PC-9 (cell line): Measurements from ENCODE around the gene SPP2. TPM values are rescaled to one million over a fixed set of nuclear protein-coding genes. Genes with fewer than 3 reads are reported as not detected.

Experiments
- BruUV-seq: library from RNA; stranded (reverse); fragments of 400-500 nt; replicated peaks from 2 replicates; lab custom pipeline; 2021; lab: Mats Ljungman, UMichigan
- CTCF ChIA-PET: fragments of 300-600 bp; sonication (Branson Sonifier 250); formaldehyde crosslinking; loops from one replicate; lab custom pipeline; 2022; ENCODE audit warnings: antibody characterized with exemption; lab: Charles Lee
- POLR2A ChIA-PET: fragments of 300-600 bp; sonication (Branson Sonifier 250); formaldehyde crosslinking; loops from one replicate; lab custom pipeline; 2022; ENCODE audit warnings: antibody characterized with exemption; ENCODE audit not compliant: unreplicated experiment; lab: Charles Lee
- DNase-seq, 2 experiments: peaks; one replicate each; pipeline versions ENCODE4 v3.0.0 to v3.0.0-alpha.2; 2015 to 2022; ENCODE audit warnings: mixed read lengths in 1 of 2
- H2AFZ ChIP-seq: fragments of 200-600 bp; sonication (generic); 2 replicates; pipeline ENCODE4 v1.8.1; 2017; ENCODE audit warnings: antibody characterized with exemption
- H3F3A ChIP-seq: fragments of 200-600 bp; sonication (generic); 2 replicates; pipeline ENCODE4 v1.8.1; 2017; ENCODE audit warnings: antibody characterized with exemption, mild to moderate bottlenecking, low read depth; ENCODE audit not compliant: insufficient read depth
- H3K27ac ChIP-seq: fragments of 200-600 bp; sonication (generic); 2 replicates; pipeline ENCODE4 v1.6.1; 2016; ENCODE audit warnings: mixed run types
- H3K27me3 ChIP-seq: fragments of 200-600 bp; sonication (generic); 2 replicates; pipeline ENCODE4 v1.6.1; 2016; ENCODE audit warnings: low read depth, mixed run types; ENCODE audit not compliant: insufficient read depth
- H3K36me3 ChIP-seq: fragments of 200-600 bp; sonication (generic); 2 replicates; pipeline ENCODE4 v1.6.1; 2016; ENCODE audit warnings: low read depth, mixed run types
- H3K4me1 ChIP-seq: fragments of 200-600 bp; sonication (generic); replicated peaks from 2 replicates; pipeline ENCODE4 v1.6.1; 2016; ENCODE audit warnings: mixed run types; ENCODE audit not compliant: insufficient read depth
- H3K4me2 ChIP-seq: fragments of 200-600 bp; sonication (generic); 2 replicates; pipeline ENCODE4 v1.6.1; 2017; ENCODE audit warnings: mixed run types
- H3K4me3 ChIP-seq: fragments of 200-600 bp; sonication (generic); 2 replicates; pipeline ENCODE4 v1.6.1; 2016; ENCODE audit warnings: mixed run types
- H3K79me2 ChIP-seq: fragments of 200-600 bp; sonication (generic); 2 replicates; pipeline ENCODE4 v1.6.1; 2017; ENCODE audit warnings: low read depth, mixed run types
- H3K9me2 ChIP-seq: fragments of 200-600 bp; sonication (generic); 2 replicates; pipeline ENCODE4 v1.8.1; 2017; ENCODE audit warnings: mild to moderate bottlenecking; ENCODE audit not compliant: insufficient read depth
- H3K9me3 ChIP-seq: fragments of 200-600 bp; sonication (generic); 2 replicates; pipeline ENCODE4 v1.8.1; 2016; ENCODE audit warnings: low read depth; ENCODE audit not compliant: insufficient read depth
- H4K20me1 ChIP-seq: fragments of 200-600 bp; sonication (generic); 2 replicates; pipeline ENCODE4 v1.8.1; 2017; ENCODE audit not compliant: insufficient read depth
- CTCF ChIP-seq: fragments of 200-600 bp; sonication (generic); conservative IDR thresholded peaks from 2 replicates; pipeline ENCODE4 v1.6.1; 2017; ENCODE audit warnings: mixed run types, antibody characterized with exemption, mild to moderate bottlenecking, moderate library complexity
- EZH2 ChIP-seq: fragments of 200-600 bp; sonication (generic); IDR thresholded peaks from 2 replicates; pipeline ENCODE4 v1.8.0; 2017; ENCODE audit warnings: antibody characterized with exemption, low read depth
- intact Hi-C: fragments of 100-400 bp; cut with micrococcal nuclease; formaldehyde crosslinking; loops from one replicate; pipeline ENCODE4 v1.10.0; 2022; ENCODE audit not compliant: unreplicated experiment
- total RNA-seq: library from RNA; stranded (reverse); gene quantifications from 2 replicates; pipeline ENCODE4 v1.2.3, GENCODE V29; 2021

The SPP2 gene
- total RNA-seq, 1 experiment from 2014 or later: not detected

GRCh38 chr2:234020332-234020731 is 30.2 kb upstream of the SPP2 start:
- no peak for DNase-seq
- no peaks in the 10 kb centered on the region for H3K9me3 ChIP-seq
- H3K79me2 ChIP-seq: no peaks in the 10 kb centered on the region
- POLR2A ChIA-PET: no interaction called here
- no peak overlapping the region for H3K4me3 ChIP-seq
- H3K36me3 ChIP-seq: no peaks in the 10 kb centered on the region
- H3F3A ChIP-seq: no peaks in the 10 kb centered on the region
- no peaks in the 10 kb centered on the region for H3K27me3 ChIP-seq
- no peaks in the 10 kb centered on the region for H3K4me1 ChIP-seq
- no peak overlapping the region for H2AFZ ChIP-seq
- BruUV-seq: no TSS peak
- TF ChIP-seq EZH2 (no peak), CTCF (no peak)
- no peak overlapping the region for H3K27ac ChIP-seq
- CTCF ChIA-PET: no interaction called here
- H4K20me1 ChIP-seq: no peaks in the 10 kb centered on the region
- intact Hi-C loops: no loop called here
- no peaks in the 10 kb centered on the region for H3K9me2 ChIP-seq
- no peak overlapping the region for H3K4me2 ChIP-seq

- no peaks in the 10 kb centered on the region for H3F3A ChIP-seq
- H2AFZ ChIP-seq: no peak overlapping the region
- TF ChIP-seq EZH2: no peak
- no peak for TF ChIP-seq CTCF
- no peaks in the 10 kb centered on the region for H3K9me2 ChIP-seq
- no peaks in the 10 kb centered on the region for H3K27me3 ChIP-seq
- H3K4me2 ChIP-seq: no peak overlapping the region
- no peaks in the 10 kb centered on the region for H3K4me1 ChIP-seq
- no peaks in the 10 kb centered on the region for H4K20me1 ChIP-seq
- H3K4me3 ChIP-seq: no peak overlapping the region
- no peaks in the 10 kb centered on the region for H3K36me3 ChIP-seq
- no TSS peak for BruUV-seq
- POLR2A ChIA-PET: no interaction called here
- no peaks in the 10 kb centered on the region for H3K9me3 ChIP-seq
- CTCF ChIA-PET: interaction anchor here (0.6 kb wide), 1 partner anchor 400 kb away, joined by 8 read pairs; no protein-coding TSS in a partner anchor
- H3K79me2 ChIP-seq: no peaks in the 10 kb centered on the region
- no peak overlapping the region for H3K27ac ChIP-seq
- intact Hi-C loops: no loop called here
- DNase-seq: no peak
Measured at GRCh38 chr2:234022424-234022823, 28.1 kb upstream of the SPP2 start.

- ChIA-PET CTCF (no interaction called here), POLR2A (no interaction called here)
- H3K27ac ChIP-seq: no peak overlapping the region
- no peak for DNase-seq
- H3K4me2 ChIP-seq: no peak overlapping the region
- no peaks in the 10 kb centered on the region for H3K79me2 ChIP-seq
- no peaks in the 10 kb centered on the region for H3K9me3 ChIP-seq
- H2AFZ ChIP-seq: no peak overlapping the region
- no TSS peak for BruUV-seq
- H3K9me2 ChIP-seq: no peaks in the 10 kb centered on the region
- H3F3A ChIP-seq: no peaks in the 10 kb centered on the region
- no peaks in the 10 kb centered on the region for H3K36me3 ChIP-seq
- intact Hi-C loops: no loop called here
- no peak for TF ChIP-seq CTCF
- TF ChIP-seq EZH2: no peak
- H3K4me3 ChIP-seq: no peak overlapping the region
- H3K4me1 ChIP-seq: no peaks in the 10 kb centered on the region
- H3K27me3 ChIP-seq: no peaks in the 10 kb centered on the region
- no peaks in the 10 kb centered on the region for H4K20me1 ChIP-seq
Measured at GRCh38 chr2:234024304-234024703, 26.2 kb upstream of the SPP2 start.
